NCI-H1417 treated with DMSO at 0.1 percent for 48 hours (cell line): ENCODE data around the gene CCDC175.

Experiments
- DNase-seq: peaks from one replicate; lab custom pipeline; 2025; lab: John Stamatoyannopoulos, UW

CCDC175 gene

DNA sequence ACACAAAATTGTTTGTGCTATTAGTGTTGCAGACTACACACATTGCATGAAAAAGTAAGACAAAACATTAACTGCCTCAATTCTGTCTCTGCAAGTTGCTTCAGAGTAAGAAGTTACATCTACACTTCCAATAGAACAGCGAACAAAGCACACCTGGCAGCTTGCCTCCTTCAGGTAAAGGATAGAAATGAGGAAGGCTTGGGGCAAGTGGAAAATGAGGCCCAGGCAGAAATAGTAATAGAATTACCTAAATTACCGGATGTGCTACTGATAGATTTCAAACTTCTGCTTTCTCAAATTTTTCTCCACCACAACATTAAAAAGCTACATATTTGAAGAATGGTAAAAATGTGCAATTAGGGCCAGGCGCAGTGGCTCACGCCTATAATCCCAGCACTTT, 37.7 kb downstream of the CCDC175 start:
- no peak for DNase-seq

DNA sequence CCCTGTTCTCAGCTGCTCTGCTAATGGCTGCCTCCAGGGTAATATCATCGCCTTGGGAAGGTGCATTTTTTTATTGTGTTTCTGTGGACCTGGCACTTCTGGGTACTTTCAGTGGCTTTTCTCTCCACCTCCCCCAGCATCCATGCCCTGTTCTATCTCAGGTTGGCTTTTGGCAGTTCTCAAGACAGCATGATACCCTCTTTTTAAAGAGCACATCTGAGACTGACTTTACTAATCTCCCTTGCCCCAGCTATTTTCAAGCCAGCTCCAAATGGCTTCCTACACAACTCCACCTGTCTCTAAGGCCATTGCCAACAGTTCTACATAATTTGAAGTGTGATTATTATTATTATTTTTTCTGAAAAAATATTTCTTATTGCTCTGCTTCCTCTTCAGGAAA, 39.1 kb downstream of the CCDC175 start:
- no peak for DNase-seq

GRCh38 chr14:59534361-59534987, 42.1 kb downstream of the CCDC175 start:
- DNase-seq, result no peak

DNA sequence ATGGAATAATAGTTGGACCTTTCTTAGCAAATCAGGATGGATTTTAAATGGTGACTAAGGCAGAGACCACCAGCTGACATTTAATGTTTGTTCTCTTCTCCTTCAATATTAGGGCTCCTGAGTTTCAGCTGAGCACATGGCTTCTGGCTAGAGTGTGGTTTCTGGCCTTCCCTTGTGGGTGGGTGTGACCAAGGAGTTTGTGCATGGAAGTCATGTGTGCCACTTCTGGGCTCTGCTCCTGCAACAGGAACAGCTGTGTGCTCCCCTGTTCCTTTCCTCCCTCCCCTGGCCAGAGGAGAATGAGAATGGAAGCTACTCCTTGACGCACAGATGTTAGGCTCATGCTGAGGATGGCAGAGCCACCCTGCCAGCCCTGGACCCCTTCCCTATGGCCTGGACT, 44.2 kb downstream of the CCDC175 start:
- no peak for DNase-seq

DNA sequence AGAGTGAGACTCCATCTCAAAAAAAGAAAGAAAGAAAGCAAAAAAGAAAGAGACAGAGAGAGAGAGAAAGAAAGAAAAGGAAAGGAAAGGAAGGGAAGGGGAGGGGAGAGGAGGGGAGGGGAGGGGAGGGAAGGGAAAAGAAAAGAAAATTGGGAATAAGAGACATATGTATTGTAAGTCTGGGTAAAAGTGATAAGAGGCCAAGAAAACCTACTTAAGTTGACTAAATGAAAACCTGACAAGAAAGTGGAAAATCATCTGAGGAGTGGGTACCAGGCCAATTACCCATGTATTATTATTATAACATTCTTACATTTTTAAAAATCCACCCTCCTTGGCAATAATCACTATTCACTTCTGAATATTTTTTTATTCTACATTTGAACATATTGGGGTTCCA, 46.3 kb downstream of the CCDC175 start:
- no peak for DNase-seq

DNA sequence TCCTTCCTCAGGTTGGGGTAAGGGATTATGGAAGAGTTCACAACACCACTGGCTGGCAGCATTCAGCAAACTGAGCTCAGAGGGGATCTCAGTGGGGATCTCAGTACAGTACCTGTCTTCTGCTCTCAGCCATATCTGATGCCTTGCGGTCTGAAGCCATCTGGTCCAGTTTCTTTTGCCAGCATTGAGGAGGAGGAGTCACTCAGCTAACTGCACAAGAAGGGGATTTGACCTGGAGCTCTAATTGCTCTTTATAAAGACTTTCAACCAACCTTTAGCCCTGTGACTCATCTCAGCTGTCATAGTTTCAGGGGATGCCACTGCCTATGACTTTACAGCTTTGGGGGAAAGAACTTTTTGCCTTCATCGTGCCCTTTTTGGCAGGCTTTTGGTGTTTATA, 47.4 kb downstream of the CCDC175 start:
- no peak for DNase-seq

- no peak for DNase-seq
Measured at GRCh38 chr14:59520224-59520623, 56.4 kb downstream of the CCDC175 start.

- no peak for DNase-seq
Measured at GRCh38 chr14:59511916-59512575, 64.6 kb downstream of the CCDC175 start.

- DNase-seq, result no peak
Measured at GRCh38 chr14:59510966-59511365, 65.6 kb downstream of the CCDC175 start.

DNA sequence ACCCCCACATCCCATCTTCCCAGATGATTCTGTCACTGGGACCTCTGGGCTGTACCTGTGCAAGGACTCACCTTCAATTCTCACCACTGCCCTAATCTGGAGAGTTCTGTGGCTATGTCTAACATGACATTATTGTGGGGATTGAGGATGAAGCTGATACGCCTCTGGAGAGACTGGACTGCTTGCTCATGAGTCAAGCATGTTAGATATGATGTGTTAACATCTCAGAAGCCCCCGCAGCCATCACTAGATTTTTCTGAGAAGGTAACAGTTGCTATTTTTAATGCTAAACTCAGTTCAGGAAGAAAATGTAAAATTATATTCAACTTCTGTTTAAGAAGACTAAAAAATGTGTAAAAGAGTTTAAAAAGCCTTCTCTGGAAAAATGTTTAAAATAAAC, 66.6 kb downstream of the CCDC175 start:
- no peak for DNase-seq

GRCh38 chr14:59509101-59509500, 67.5 kb downstream of the CCDC175 start:
- DNase-seq, result no peak

DNA sequence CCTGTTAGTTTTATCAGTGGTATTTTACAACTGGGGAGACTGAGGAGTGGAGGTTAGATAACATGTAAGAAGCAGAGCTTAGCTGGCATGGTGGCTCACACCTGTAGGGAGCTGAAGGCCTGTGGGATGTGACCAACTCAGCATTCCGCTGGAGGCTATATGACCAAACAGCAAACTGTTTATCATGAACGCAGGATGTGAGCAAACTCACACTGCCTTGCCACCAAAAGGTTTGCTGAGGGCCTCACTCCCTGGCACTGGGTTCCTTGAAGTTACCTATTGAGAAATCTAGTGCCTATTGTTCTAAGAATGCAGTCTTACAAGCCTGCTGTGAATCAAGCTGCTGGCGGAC, 68.9 kb downstream of the CCDC175 start:
- DNase-seq, result no peak

DNA sequence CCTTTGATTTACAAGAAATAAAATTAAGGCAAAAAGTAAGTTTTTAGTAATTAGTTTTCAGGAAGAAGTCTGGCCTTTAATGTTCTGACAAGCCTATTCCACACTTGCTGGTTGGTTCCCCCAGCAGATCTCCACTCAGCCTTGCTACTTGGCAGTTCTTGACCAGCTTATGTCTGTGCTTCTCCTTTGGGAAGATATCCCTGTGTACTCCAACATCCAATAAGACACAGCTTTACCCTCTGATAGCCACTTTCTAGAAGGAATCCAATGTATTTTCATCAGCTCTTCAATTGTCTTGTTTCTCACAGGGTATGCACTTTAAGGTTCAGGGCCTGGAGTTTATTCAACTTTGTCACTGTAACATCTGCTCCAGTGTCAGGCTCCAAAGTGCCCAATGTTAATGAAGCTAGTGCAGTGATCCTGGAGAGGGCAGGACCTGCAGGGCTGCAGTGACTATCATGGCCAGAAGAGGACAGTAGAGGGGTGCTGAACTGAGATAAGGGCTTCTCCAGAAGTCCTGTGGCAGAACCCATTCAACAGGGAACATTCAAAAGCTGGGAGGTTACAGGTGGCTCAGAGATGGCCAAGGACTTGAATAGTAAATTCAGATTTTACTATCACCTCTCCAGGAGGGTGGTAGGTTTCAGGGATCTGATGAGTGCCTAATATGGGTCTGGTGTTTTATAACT, 69.4 kb downstream of the CCDC175 start:
- no peak for DNase-seq

DNA sequence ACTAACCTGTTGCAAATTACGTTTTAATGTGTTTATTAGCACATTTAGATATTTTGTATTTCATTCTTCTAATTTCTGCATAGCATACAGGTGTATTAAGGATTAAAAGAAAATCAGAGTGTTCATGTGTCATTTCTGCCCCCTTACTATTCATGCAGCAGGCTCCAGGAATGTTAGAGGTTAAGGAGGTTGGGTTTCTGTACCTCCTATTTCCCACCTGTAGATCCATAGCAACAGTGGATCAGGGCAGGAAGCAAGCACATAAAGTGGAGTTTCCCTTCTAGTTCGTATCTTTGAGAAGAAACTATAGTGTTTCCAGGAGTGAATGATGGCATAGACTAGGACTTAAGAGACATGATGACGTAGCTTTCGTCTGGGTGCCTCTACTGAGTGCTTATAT, 73.4 kb downstream of the CCDC175 start:
- DNase-seq, result no peak

DNA sequence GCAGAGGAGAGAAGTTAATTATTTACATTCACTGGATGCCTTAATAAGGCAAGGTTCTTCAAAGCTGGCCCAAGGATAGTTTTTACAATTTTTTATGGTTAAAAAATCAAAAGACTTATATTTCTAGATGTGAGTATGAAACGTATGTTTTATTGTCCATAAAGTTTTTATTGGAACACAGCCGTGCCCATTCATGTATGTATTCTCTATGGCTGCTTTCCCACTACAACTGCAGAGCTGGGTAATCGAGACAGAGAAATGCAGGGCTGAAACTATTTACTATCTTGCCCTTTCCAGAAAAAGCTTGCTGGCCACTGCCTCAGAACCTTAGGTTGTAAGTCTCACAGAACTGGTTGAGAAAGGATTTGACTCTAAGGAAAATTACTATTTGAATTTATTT, 75.9 kb downstream of the CCDC175 start:
- no peak for DNase-seq

DNA sequence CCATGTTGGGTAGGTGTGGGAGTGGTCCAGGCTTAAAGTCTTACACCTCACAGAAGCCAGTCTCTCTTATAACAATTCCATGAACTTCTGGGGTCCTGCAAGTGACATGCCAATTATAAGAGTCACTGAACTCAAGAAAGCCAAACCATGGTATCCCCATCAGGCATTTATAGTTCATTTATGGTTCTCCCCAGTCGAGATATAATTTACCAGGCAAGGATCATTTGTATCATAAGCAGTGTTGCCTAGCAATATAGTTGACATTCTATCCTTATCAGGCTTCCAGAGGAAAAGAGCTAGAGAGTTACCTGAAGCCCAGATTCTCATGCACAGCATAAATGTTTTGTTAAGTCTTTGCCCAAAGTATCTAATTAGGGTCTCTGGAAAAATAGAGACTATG, 84.2 kb downstream of the CCDC175 start:
- DNase-seq, result no peak

GRCh38 chr14:59490756-59491155, 85.9 kb downstream of the CCDC175 start:
- DNase-seq, result no peak

- no peak for DNase-seq
Measured at GRCh38 chr14:59484639-59485175, 91.9 kb downstream of the CCDC175 start.

DNA sequence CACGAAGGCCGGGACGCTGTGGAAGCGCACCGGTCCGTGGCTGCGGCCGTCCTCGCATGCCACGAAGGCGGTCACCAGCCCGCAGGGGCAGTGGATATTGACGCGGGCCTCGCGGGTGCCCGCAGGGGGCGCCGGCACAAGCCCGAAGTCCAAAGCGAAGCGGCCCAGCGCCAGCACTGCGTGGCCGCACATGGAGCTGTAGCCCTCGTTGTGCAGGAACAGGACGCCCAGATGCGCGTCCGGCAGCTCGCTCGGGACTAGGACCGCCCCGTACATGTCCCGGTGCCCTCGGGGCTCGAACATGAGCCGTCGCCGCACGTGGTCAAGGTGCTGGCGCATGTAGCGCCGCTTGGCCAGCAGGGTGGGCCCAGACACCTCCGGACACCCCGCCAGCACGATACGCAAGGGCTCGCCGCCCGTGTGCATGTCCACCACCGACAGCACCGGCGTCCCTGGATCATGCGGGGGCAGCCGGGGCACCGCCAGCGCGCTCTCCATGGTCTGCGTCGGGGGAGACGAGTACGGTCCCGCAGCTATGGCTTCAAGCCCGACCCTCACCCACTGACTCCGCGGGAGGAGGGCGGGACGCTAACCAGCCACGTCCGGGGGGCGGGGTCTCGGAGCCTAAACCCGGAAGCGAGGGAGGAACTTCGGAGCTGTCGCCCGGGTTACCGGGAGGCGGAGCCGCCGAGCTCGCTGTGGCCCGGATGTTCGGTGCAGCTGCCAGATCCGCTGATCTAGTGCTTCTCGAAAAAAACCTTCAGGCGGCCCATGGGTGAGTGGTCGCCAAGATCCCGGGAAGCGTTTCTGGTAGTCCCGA, 92.6 kb downstream of the CCDC175 start, which contains the start of the genes JKAMP and L3HYPDH:
TSS of gene JKAMP (plus strand) at position 699 of the 820 bp plus-strand sequence. CDS start at position 772, 73 bp downstream.
TSS of gene L3HYPDH (minus strand) at position 590 of the 820 bp plus-strand sequence. CDS start at position 498, 92 bp downstream.
- DNase-seq, result peak; percentile 48

DNA sequence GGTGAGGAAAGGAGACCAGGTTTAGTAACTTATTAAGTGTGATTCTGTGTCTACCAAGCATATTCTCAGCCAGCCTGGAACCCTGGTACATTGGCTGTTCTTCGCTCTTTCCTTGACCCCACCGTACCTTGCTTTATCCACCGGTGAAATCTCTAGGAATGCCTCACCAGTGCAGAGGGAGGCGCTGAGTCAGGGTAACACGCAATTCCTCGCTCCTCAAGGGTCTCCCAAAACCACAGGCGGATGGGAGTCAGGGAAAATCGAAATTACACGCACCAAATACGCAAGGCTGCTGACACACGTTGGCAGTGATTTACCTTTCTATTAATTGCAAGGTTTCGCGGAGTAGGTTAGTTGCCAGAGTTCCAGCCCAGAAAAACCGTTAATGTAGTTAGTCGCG, 93.2 kb downstream of the CCDC175 start:
- DNase-seq, result no peak

GRCh38 chr14:59482541-59483331, 93.9 kb downstream of the CCDC175 start:
- DNase-seq, result no peak
